Neural cell (in vitro differentiated cells): Measurements from ENCODE around the gene TBC1D5.

Experiments
- CTCF ChIP-seq: fragments of 450-650 bp; IDR thresholded peaks from 2 replicates; pipeline ENCODE4 v1.5.1; 2014; ENCODE audit warnings: antibody characterized with exemption, mild to moderate bottlenecking, moderate library complexity; ENCODE audit not compliant: poor library complexity, severe bottlenecking
- EZH2 ChIP-seq: fragments of 200-600, 300-800 bp; shearing (Covaris generic), sonication (generic); IDR thresholded peaks from 2 replicates; pipeline ENCODE4 v1.6.1; 2014; ENCODE audit warnings: antibody characterized with exemption, low read length, borderline replicate concordance, mild to moderate bottlenecking; ENCODE audit not compliant: insufficient read depth, poor library complexity, severe bottlenecking
- MXI1 ChIP-seq: fragments of 450-650 bp; conservative IDR thresholded peaks from 2 replicates; pipeline ENCODE4 v1.6.1; 2014; ENCODE audit warnings: antibody characterized with exemption, mild to moderate bottlenecking; ENCODE audit not compliant: poor library complexity, severe bottlenecking
- POLR2AphosphoS5 ChIP-seq: IDR thresholded peaks from 2 replicates; pipeline ENCODE4 v1.6.1; 2012
- RAD21 ChIP-seq: fragments of 450-650 bp; conservative IDR thresholded peaks from 2 replicates; pipeline ENCODE4 v1.6.1; 2014; ENCODE audit warnings: antibody characterized with exemption, mild to moderate bottlenecking, moderate library complexity
- REST ChIP-seq: IDR thresholded peaks from 2 replicates; pipeline ENCODE4 v1.6.1; 2012; ENCODE audit warnings: borderline replicate concordance
- TAF1 ChIP-seq: IDR thresholded peaks from 2 replicates; pipeline ENCODE4 v1.6.1; 2012; ENCODE audit warnings: low read depth

GRCh38 chr3:17674082-17674686 is 68.2 kb downstream of the TBC1D5 start:
- TF ChIP-seq REST (no peak), CTCF (no peak), RAD21 (no peak), POLR2AphosphoS5 (no peak), EZH2 (no peak), TAF1 (no peak), MXI1 (no peak)
